ENCODE results near the gene SMOC2. TPM values are rescaled to one million over a fixed set of nuclear protein-coding genes. Genes with fewer than 3 reads are reported as not detected.

Gene SMOC2
- total RNA-seq, 3 donors from 2014 or later (not counting 1 experiment from before 2014, with no cell fraction given) = not detected

DNA sequence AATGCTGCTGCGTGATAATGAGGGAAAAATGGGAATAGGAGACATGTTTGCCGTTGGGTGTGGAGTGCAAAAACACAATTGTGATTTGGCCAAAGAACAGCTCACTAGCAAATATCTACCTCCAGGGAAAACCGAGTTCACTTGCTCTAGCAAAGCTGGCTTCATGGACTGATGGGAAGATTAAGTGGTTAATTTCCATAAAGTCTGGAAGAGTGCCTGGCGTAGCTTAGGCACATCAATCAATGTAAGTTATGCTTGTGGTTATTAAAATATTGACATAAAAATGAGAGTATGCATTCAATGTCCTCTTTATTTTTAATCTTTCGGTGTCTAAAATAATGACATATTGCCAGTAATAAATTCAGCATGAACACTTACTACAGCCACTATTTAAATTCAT lies 267.5 kb downstream of the SMOC2 start:
- H3K27me3 ChIP-seq (ENCODE audit: control insufficient read depth, insufficient read depth, low read length) = no peaks in the 10 kb centered on the region
- H3K4me3 ChIP-seq (ENCODE audit: low read length) = no peak overlapping the region
- peaks cover 4 to 24% of the 10 kb centered on the region in 2 donors for H3K27me3 Mint-ChIP-seq (ENCODE audit: low read depth in 2 of 2)
- no peak overlapping the region for H3K27ac Mint-ChIP-seq
- intact Hi-C loops (cut with micrococcal nuclease) = no loop called here
- H3K9me3 Mint-ChIP-seq = no peaks in the 10 kb centered on the region
- DNase-seq (no peak), ATAC-seq (no peak)
- no peaks in the 10 kb centered on the region for H3K4me1 ChIP-seq (ENCODE audit: control insufficient read depth, insufficient read depth, low read length)
- TF ChIP-seq, protein P1, sequence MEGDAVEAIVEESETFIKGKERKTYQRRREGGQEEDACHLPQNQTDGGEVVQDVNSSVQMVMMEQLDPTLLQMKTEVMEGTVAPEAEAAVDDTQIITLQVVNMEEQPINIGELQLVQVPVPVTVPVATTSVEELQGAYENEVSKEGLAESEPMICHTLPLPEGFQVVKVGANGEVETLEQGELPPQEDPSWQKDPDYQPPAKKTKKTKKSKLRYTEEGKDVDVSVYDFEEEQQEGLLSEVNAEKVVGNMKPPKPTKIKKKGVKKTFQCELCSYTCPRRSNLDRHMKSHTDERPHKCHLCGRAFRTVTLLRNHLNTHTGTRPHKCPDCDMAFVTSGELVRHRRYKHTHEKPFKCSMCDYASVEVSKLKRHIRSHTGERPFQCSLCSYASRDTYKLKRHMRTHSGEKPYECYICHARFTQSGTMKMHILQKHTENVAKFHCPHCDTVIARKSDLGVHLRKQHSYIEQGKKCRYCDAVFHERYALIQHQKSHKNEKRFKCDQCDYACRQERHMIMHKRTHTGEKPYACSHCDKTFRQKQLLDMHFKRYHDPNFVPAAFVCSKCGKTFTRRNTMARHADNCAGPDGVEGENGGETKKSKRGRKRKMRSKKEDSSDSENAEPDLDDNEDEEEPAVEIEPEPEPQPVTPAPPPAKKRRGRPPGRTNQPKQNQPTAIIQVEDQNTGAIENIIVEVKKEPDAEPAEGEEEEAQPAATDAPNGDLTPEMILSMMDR (IDR thresholded peaks at IDR 0.05) = no peak
- no peak overlapping the region for H3K4me3 Mint-ChIP-seq
- no peaks in the 10 kb centered on the region for H3K4me1 Mint-ChIP-seq
- no peaks in the 10 kb centered on the region for H3K36me3 Mint-ChIP-seq
- 65% methylated on average over 5 of the region's 5 CpGs for WGBS (ENCODE audit: insufficient coverage)
- H3K27ac ChIP-seq (ENCODE audit: low read length) = no peak overlapping the region
- no peaks in the 10 kb centered on the region for H3K9me3 ChIP-seq (ENCODE audit: control insufficient read depth, insufficient read depth, low read length)
- H3K36me3 ChIP-seq (ENCODE audit: control insufficient read depth, insufficient read depth, low read length) = no peaks in the 10 kb centered on the region

DNA sequence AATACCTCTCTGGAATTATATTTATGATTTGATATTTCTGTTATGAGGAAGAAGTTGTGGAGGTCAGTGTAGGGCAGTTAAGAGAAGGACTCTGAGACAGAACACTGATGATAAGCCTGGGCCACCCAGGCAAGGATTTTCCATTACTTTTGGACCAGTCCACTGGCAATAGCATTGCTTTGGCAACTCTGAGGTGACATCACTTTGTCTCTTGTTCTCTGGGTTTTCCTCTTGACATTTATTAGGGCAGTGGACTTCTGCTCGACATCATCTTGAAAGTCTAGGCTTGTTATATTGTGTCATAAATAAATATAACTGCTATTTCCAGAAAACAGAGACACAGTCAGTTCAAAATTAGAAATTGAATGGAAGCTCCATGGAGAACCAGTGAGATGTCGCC lies 268.0 kb downstream of the SMOC2 start:
- ATAC-seq (no peak), DNase-seq (no peak)
- H3K36me3 Mint-ChIP-seq = no peaks in the 10 kb centered on the region
- H3K36me3 ChIP-seq (ENCODE audit: control insufficient read depth, insufficient read depth, low read length) = no peaks in the 10 kb centered on the region
- H3K27me3 ChIP-seq (ENCODE audit: control insufficient read depth, insufficient read depth, low read length) = no peaks in the 10 kb centered on the region
- H3K9me3 ChIP-seq (ENCODE audit: control insufficient read depth, insufficient read depth, low read length) = no peaks in the 10 kb centered on the region
- TF ChIP-seq, protein P1 (IDR thresholded peaks at IDR 0.05) = no peak
- H3K4me3 ChIP-seq (ENCODE audit: low read length) = no peak overlapping the region
- no peaks in the 10 kb centered on the region for H3K4me1 Mint-ChIP-seq
- intact Hi-C loops (cut with micrococcal nuclease) = no loop called here
- no peak overlapping the region for H3K27ac Mint-ChIP-seq
- no peak overlapping the region for H3K4me3 Mint-ChIP-seq
- no peaks in the 10 kb centered on the region for H3K9me3 Mint-ChIP-seq
- H3K27me3 Mint-ChIP-seq (ENCODE audit: low read depth in 2 of 2) = peaks cover 4 to 24% of the 10 kb centered on the region in 2 donors
- no peak overlapping the region for H3K27ac ChIP-seq (ENCODE audit: low read length)
- 88% methylated on average over 1 of the region's 2 CpGs for WGBS (ENCODE audit: insufficient coverage)
- no peaks in the 10 kb centered on the region for H3K4me1 ChIP-seq (ENCODE audit: control insufficient read depth, insufficient read depth, low read length)

DNA sequence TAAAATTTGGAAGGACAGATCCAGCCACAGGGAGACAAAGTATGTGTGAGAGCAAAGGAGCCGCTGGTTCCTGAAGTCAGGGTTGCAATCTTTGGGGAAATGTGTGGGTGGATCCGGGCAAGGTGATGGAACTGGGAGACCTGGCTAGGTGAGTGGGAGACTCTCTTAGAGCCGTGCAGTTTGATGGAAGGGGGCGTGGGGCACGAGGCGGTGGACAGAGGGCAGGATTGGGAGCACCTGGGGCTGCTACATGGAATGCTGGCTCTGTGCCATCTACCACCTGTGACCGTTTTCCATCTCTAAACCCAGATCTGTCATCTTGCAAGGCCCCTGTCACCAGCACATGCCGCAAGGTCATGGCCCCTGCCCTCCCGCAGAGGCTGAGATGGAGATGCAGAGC lies 268.4 kb downstream of the SMOC2 start:
- Histone ChIP-seq H3K27me3 (ENCODE audit: control insufficient read depth, insufficient read depth, low read length) (no peaks in the 10 kb centered on the region), H3K4me1 (ENCODE audit: control insufficient read depth, insufficient read depth, low read length) (no peaks in the 10 kb centered on the region), H3K27ac (ENCODE audit: low read length) (no peak overlapping the region), H3K36me3 (ENCODE audit: control insufficient read depth, insufficient read depth, low read length) (no peaks in the 10 kb centered on the region), H3K9me3 (ENCODE audit: control insufficient read depth, insufficient read depth, low read length) (no peaks in the 10 kb centered on the region), H3K4me3 (ENCODE audit: low read length) (no peak overlapping the region)
- DNase-seq (no peak), ATAC-seq (no peak)
- no peaks in the 10 kb centered on the region for H3K4me1 Mint-ChIP-seq
- intact Hi-C loops (cut with micrococcal nuclease) = no loop called here
- H3K27me3 Mint-ChIP-seq (ENCODE audit: low read depth in 2 of 2) = peaks cover 4 to 24% of the 10 kb centered on the region in 2 donors
- no peak overlapping the region for H3K27ac Mint-ChIP-seq
- no peak overlapping the region for H3K4me3 Mint-ChIP-seq
- H3K36me3 Mint-ChIP-seq = no peaks in the 10 kb centered on the region
- 85% methylated on average over 8 of the region's 9 CpGs for WGBS (ENCODE audit: insufficient coverage)
- TF ChIP-seq, protein P1 (IDR thresholded peaks at IDR 0.05) = no peak
- no peaks in the 10 kb centered on the region for H3K9me3 Mint-ChIP-seq

DNA sequence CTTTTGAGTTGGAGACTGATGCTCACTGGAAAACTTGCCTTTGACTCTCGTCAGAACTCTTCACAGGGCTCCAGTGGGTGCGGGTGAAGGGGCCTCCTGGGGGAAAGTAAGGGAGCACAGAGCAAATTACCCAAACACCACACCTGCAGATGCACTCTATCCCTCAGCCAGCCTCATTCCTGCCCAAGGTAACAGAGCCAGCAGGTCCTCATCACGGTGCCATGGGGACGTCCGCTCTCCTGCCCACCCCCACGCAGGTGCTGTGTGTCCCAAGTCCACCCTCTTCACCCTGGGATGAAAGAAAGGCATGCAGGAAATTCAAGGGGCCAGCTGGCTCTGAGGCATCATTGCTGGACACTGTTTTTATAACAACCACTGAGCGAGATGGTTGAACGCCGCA lies 269.0 kb downstream of the SMOC2 start:
- no peaks in the 10 kb centered on the region for H3K27me3 ChIP-seq (ENCODE audit: control insufficient read depth, insufficient read depth, low read length)
- 93% methylated on average over 9 of the region's 9 CpGs for WGBS (ENCODE audit: insufficient coverage)
- intact Hi-C loops (cut with micrococcal nuclease) = no loop called here
- no peaks in the 10 kb centered on the region for H3K9me3 ChIP-seq (ENCODE audit: control insufficient read depth, insufficient read depth, low read length)
- no peak for DNase-seq
- no peak overlapping the region for H3K27ac ChIP-seq (ENCODE audit: low read length)
- no peaks in the 10 kb centered on the region for H3K4me1 ChIP-seq (ENCODE audit: control insufficient read depth, insufficient read depth, low read length)
- ATAC-seq = no peak
- H3K4me3 ChIP-seq (ENCODE audit: low read length) = no peak overlapping the region
- H3K27me3 Mint-ChIP-seq (ENCODE audit: low read depth in 2 of 2) = peaks cover 4 to 24% of the 10 kb centered on the region in 2 donors
- TF ChIP-seq, protein P1 (IDR thresholded peaks at IDR 0.05) = no peak
- H3K36me3 ChIP-seq (ENCODE audit: control insufficient read depth, insufficient read depth, low read length) = no peaks in the 10 kb centered on the region
- H3K36me3 Mint-ChIP-seq = no peaks in the 10 kb centered on the region
- H3K27ac Mint-ChIP-seq = no peak overlapping the region
- H3K4me3 Mint-ChIP-seq = no peak overlapping the region
- H3K9me3 Mint-ChIP-seq = no peaks in the 10 kb centered on the region
- no peaks in the 10 kb centered on the region for H3K4me1 Mint-ChIP-seq
